ENCODE results near the gene UMOD. TPM values are rescaled to one million over a fixed set of nuclear protein-coding genes. Genes with fewer than 3 reads are reported as not detected.

UMOD gene
- total and polyA plus RNA-seq, 7 donors = not detected

DNA sequence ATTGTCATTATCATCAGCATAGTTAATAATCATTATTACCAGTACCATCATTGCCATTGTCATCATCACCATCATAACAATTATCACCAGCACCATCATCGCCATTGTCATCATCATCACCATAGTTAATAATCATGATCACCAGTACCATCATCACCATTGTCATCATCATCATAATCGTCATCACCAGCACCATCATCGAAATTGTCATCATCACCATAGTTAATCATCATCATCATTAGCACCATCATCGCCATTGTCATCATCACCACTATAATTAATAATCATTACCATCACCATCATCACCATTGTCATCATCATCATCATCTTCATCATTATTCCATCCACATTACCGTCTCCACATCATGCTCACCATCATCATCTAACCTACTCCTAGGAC, 38.5 kb upstream of the UMOD start:
- no peaks in the 10 kb centered on the region for H3K4me1 ChIP-seq
- intact Hi-C loops (cut with DNase I) = no loop called here
- 93 to 94% (median 94%) methylated on average over 5 of the region's 5 CpGs for WGBS, 3 donors

DNA sequence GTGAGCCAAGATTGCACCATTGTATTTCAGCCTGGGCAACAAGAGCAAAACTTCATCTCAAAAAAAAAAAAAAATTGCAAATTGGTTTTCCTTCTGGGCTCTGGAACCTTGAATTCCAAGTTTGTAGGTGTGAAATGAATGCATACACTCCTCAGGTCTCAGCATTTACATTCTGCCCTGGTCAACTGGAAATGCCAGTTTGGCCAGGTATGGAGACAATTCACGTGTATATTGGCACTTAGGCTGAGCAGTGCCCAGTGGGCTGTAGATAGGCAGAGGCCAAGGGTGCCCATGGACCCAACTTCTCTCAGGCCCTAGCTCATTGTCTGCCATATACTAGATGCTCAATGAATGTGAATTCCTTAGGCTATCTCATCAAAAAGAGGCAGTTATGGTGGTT, 36.3 kb upstream of the UMOD start:
- Histone ChIP-seq H3K9me3 (no peaks in the 10 kb centered on the region), H3K27me3 (ENCODE audit: insufficient read depth in 3 of 3, low read length in 2 of 3) (peaks cover 0 to 4% (median 2%) of the 10 kb centered on the region in 3 donors), H3K4me3 (no peak overlapping the region), H3K36me3 (ENCODE audit: insufficient read depth in 1 of 2, low read depth in 1 of 2) (no peaks in the 10 kb centered on the region), H3K27ac (no peak overlapping the region), H3K4me1 (no peaks in the 10 kb centered on the region)
- DNase-seq = no peak
- WGBS, 3 donors = 71 to 87% (median 84%) methylated on average over 1 of the region's 1 CpG
- TF ChIP-seq, protein P1, sequence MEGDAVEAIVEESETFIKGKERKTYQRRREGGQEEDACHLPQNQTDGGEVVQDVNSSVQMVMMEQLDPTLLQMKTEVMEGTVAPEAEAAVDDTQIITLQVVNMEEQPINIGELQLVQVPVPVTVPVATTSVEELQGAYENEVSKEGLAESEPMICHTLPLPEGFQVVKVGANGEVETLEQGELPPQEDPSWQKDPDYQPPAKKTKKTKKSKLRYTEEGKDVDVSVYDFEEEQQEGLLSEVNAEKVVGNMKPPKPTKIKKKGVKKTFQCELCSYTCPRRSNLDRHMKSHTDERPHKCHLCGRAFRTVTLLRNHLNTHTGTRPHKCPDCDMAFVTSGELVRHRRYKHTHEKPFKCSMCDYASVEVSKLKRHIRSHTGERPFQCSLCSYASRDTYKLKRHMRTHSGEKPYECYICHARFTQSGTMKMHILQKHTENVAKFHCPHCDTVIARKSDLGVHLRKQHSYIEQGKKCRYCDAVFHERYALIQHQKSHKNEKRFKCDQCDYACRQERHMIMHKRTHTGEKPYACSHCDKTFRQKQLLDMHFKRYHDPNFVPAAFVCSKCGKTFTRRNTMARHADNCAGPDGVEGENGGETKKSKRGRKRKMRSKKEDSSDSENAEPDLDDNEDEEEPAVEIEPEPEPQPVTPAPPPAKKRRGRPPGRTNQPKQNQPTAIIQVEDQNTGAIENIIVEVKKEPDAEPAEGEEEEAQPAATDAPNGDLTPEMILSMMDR (IDR thresholded peaks at IDR 0.05) = no peak
- ATAC-seq = no peak
- intact Hi-C loops (cut with DNase I) = loop anchor here (2.0 to 5.0 kb wide), 3 partner anchors 14 to 832 kb away; partner anchors contain the start of gene VPS35L (in 1 of the 2)

More for the DNA sequence above, 38.5 kb upstream of the UMOD start:
- TF ChIP-seq, protein P1 (IDR thresholded peaks at IDR 0.05) = no peak
- Histone ChIP-seq H3K4me3 (no peak overlapping the region), H3K27me3 (ENCODE audit: insufficient read depth in 3 of 3, low read length in 2 of 3) (peaks cover 0 to 4% (median 2%) of the 10 kb centered on the region in 3 donors), H3K36me3 (ENCODE audit: insufficient read depth in 1 of 2, low read depth in 1 of 2) (no peaks in the 10 kb centered on the region), H3K27ac (no peak overlapping the region), H3K9me3 (no peaks in the 10 kb centered on the region)
- ATAC-seq (no peak), DNase-seq (no peak)

DNA sequence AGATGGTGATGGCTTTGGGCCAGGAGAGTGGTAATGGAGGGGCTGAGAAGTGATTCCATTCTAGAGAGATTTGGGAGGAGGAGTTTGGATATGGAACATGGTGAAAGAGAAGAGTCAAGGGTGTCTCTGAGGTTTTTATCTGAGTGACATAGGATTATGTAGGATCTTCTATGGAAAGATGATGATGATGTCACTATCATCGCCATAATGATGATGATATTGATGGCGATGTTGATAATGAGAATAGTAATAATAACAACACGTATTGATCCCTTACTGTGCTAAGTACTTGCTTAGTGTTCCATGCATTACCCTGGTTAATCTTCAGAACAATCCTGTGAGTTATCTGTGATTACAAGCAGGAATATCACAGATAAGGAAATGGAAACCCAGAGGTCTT, 35.5 kb upstream of the UMOD start:
- Histone ChIP-seq H3K4me3 (no peak overlapping the region), H3K27me3 (ENCODE audit: insufficient read depth in 3 of 3, low read length in 2 of 3) (peaks cover 0 to 4% (median 2%) of the 10 kb centered on the region in 3 donors), H3K4me1 (no peaks in the 10 kb centered on the region), H3K36me3 (ENCODE audit: insufficient read depth in 1 of 2, low read depth in 1 of 2) (no peaks in the 10 kb centered on the region), H3K27ac (no peak overlapping the region), H3K9me3 (no peaks in the 10 kb centered on the region)
- ATAC-seq = no peak
- intact Hi-C loops (cut with DNase I) = loop anchor here (2.0 to 5.0 kb wide), 3 partner anchors 15 to 831 kb away; partner anchors contain the start of gene VPS35L (in 1 of the 2)
- no peak for DNase-seq
- WGBS, 3 donors = 93 to 95% (median 93%) methylated on average over 3 of the region's 3 CpGs
- TF ChIP-seq, protein P1 (IDR thresholded peaks at IDR 0.05) = no peak

DNA sequence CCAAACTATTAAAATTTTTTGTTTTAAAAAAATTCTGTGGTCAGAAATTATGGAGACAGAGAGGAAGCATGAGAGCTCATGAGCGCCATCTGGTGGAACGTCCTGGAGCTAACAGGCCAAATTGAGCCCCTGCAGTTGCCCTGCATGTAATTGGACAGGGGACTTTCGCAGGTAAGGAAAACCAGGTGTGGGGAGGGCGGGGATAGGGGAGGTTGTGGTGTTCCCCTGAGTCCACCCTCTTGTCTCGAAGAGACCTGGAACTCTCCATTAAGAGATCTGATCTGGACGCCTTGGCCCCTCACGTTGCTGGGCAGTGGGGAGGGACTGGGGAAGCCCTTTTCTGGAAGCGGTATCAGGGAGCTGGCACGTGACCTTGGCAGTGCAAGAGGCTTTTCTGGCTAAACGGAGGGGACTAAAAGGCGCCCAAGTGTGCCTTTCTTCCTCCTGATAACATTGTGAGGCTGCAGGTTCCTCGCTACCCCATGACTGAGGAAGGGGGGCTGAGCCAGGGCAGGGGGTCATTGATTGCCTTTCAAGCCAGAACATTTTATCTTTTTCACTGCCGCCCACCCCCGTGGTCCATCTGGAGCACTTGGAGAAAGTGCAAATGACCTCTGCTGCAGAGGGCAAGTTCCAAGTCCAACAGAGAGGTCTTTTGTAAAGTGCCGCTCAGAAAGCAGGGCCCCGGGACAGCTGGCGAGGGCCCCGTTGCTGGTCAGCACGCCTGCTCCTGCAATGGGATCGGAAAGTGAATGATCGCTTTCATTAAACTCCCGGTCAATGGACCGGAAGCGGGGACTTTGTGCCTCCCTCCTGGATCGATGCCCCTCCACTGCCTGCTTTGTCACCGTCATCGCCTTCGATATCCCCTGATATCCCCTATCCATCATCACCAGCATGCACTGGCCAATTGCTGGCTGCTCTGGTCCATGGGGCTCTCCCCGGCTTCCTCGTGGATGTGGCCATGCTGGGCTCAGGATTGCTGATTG, 33.6 kb upstream of the UMOD start:
- Histone ChIP-seq H3K36me3 (ENCODE audit: insufficient read depth in 1 of 2, low read depth in 1 of 2) (no peaks in the 10 kb centered on the region), H3K27ac (no peak overlapping the region), H3K4me1 (no peaks in the 10 kb centered on the region), H3K9me3 (no peaks in the 10 kb centered on the region), H3K27me3 (ENCODE audit: insufficient read depth in 3 of 3, low read length in 2 of 3) (peaks cover 0 to 4% (median 2%) of the 10 kb centered on the region in 3 donors), H3K4me3 (no peak overlapping the region)
- ATAC-seq (peak in 1 of 4 donors; percentile 60), DNase-seq (peak; percentile 39 to 72)
- intact Hi-C loops (cut with DNase I) = loop anchor here (2.0 to 5.0 kb wide), 3 partner anchors 479 to 829 kb away; partner anchors contain the start of gene VPS35L (in 1 of the 2)
- TF ChIP-seq, protein P1 (IDR thresholded peaks at IDR 0.05) = peak; percentile 74
- WGBS, 3 donors = 18 to 25% (median 19%) methylated on average over 30 of the region's 30 CpGs

Data from psoas muscle (tissue), 8 donors.